Sigmoid colon (tissue), 3 donors: ENCODE measurements around the gene PLA2G6.

Source experiments
- CTCF ChIP-seq, 4 experiments: fragments of 450-650 bp in 3 of 4; fragments of 200-600 bp in 1 of 4; IDR thresholded peaks; one replicate each; pipeline ENCODE4 v1.5.1; 2016 to 2019; ENCODE audit warnings: antibody characterized with exemption in 4 of 4, mild to moderate bottlenecking in 3 of 4, moderate library complexity in 2 of 4
- POLR2A ChIP-seq, 2 donors: fragments of 450-650 bp; IDR thresholded peaks; one replicate each; pipeline ENCODE4 v1.6.1; 2016; ENCODE audit warnings: antibody characterized with exemption in 2 of 2, mild to moderate bottlenecking in 2 of 2, moderate library complexity in 2 of 2

GRCh38 chr22:38080850-38081635 lies 100.6 kb downstream of the PLA2G6 start:
- no peak for TF ChIP-seq CTCF (IDR thresholded peaks at IDR 0.05)
- TF ChIP-seq POLR2A (IDR thresholded peaks at IDR 0.05): no peak
